Measurements from ENCODE around the gene PBX4.
"Not testable (repeated sequence)": the region's sequence is repeated elsewhere in the genome, so short reads cannot be mapped to it uniquely, and the experiment has no call there.

PBX4 gene, protein sequence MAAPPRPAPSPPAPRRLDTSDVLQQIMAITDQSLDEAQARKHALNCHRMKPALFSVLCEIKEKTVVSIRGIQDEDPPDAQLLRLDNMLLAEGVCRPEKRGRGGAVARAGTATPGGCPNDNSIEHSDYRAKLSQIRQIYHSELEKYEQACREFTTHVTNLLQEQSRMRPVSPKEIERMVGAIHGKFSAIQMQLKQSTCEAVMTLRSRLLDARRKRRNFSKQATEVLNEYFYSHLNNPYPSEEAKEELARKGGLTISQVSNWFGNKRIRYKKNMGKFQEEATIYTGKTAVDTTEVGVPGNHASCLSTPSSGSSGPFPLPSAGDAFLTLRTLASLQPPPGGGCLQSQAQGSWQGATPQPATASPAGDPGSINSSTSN

DNA sequence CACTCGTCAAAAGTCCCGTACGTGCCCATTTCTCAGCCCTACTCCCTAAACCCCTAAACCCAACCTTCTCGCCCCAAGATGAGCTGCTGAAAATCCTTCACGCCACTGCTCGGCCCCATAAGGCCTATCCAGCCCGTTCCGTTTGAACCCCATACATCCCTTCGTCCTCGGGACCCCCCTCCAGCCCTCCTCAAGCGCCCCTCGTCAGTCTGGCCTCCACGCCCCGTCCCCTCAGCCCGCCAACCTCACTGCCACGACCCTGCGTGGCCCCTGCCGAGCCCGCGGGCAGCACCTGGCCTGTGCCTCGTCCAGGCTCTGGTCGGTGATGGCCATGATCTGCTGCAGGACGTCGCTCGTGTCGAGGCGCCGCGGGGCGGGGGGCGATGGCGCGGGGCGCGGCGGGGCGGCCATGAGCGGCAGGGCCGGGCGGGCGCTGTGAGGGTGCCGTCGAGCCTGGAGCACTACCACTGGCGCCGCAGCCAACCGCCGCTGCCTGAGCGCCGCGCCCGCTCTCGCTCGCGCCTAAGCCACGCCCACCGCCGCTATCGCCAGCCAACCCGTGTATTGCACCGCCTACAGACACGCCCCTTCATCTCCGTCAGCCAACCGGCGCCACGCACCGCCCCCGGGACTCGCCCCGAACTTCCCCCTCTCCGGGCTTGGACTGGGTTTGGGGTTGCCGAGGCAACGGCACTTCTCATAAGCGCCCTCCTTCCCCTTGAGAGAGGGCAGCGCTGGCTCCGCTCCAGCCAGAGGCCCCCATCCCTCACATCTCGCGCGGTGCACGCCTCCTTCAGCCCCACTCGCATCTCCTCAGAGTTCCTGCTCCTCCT lies at the start of gene PBX4:
TSS of gene PBX4 (minus strand) at position 469 of the 833 bp plus-strand sequence. CDS start at position 411, 58 bp downstream.
- no peak within 1 kb of the TSS for H3K27ac ChIP-seq
- TF ChIP-seq, protein P1, sequence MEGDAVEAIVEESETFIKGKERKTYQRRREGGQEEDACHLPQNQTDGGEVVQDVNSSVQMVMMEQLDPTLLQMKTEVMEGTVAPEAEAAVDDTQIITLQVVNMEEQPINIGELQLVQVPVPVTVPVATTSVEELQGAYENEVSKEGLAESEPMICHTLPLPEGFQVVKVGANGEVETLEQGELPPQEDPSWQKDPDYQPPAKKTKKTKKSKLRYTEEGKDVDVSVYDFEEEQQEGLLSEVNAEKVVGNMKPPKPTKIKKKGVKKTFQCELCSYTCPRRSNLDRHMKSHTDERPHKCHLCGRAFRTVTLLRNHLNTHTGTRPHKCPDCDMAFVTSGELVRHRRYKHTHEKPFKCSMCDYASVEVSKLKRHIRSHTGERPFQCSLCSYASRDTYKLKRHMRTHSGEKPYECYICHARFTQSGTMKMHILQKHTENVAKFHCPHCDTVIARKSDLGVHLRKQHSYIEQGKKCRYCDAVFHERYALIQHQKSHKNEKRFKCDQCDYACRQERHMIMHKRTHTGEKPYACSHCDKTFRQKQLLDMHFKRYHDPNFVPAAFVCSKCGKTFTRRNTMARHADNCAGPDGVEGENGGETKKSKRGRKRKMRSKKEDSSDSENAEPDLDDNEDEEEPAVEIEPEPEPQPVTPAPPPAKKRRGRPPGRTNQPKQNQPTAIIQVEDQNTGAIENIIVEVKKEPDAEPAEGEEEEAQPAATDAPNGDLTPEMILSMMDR (IDR thresholded peaks at IDR 0.05), result no peak
- TF ChIP-seq ZFX (IDR thresholded peaks at IDR 0.05; ENCODE audit: borderline replicate concordance), result no peak

DNA sequence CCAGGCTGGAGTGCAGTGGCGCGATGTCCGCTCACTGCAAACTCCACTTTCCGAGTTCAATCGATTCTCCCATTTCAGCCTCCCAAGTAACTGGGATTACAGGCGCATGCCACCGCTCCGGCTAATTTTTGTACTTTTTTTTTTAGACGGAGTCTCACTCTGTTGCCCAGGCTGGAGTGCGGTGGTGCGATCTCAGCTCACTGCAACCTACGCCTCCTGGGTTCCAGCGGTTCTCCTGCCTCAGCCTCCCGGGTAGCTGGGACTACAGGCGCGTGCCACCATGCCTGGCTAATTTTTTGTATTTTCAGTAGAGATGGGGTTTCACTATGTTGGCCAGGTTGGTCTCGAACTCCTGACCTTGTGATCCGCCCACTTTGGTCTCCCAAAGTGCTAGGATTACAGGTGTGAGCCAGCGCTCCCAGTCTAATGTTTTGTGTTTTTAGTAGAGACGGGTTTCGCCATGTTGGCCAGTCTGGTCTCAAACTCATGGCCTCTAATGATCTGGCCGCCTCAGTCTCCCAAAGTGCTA lies 47.0 kb upstream of the PBX4 start:
- H3K27ac ChIP-seq, result not testable (repeated sequence)

DNA sequence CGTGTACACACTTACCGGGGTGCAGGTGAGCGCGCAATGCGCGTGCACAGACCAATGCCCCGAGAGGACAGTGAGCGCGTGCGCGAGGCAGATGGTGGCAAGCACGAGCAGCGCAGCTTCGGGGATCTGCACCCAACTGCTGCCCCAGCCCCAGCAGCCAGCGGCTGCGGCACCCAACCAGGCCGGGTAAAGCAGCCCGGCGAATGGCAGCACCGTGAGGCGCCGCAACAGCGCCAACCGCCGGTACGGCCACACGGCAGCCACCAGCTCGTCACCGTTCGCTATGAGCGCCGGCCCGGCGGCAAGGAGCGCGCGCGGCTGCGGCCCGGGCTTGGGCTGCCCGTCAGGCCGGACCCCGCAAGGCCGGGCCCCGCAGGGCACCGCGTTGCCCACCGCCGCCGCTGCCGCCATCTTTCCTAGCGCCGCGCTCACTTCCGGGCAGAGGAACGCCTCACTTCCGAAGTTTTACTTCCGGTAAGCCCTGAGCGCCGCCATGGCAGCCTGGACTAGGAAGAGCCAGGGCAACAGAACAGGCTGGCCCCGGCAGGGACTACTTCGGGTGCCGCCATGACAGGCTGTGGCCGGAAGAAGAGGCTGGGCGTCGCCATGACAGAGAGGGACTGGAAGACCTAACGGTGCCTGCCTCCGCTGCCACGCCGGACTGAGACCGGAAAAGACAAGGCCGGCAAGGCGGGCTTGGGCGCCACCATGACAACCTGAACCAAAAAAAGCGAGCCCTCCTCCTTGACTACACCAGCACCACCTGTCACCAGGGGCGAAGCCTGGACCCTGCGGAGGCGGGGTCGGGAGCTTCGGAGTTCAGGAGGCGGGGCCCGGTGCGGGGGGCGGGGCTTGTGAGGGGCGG lies 45.0 kb upstream of the PBX4 start, which contains the start of gene ATP13A1:
TSS of gene ATP13A1 (minus strand) at position 421 of the 865 bp plus-strand sequence. CDS start at position 411, 10 bp downstream.
- H3K27ac ChIP-seq, result peak within 1 kb of the TSS; percentile 84
- TF ChIP-seq, protein P1 (IDR thresholded peaks at IDR 0.05), result peak; percentile 50
- TF ChIP-seq ZFX (IDR thresholded peaks at IDR 0.05; ENCODE audit: borderline replicate concordance), result no peak

DNA sequence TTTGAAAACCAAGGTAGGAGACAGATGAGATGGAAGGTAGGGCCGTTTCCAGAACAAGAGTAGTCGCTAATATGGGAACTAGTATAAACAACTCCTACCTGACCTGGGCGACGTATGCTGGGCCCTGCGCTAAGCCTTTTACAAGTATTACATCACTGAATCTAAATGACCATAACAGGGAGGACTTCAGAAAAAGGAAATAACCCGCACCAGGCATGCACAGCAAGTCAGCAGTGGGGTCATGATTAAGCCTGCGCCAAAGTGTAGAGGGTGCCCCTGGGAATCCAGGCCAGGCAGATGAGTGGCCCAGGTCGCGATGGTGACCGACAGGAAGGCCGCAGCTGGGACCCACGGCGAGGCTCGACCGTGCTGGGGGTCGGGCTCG lies 44.4 kb upstream of the PBX4 start:
- H3K27ac ChIP-seq, result peak overlapping the region; percentile 84
- TF ChIP-seq ZFX (IDR thresholded peaks at IDR 0.05; ENCODE audit: borderline replicate concordance), result no peak
- TF ChIP-seq, protein P1 (IDR thresholded peaks at IDR 0.05), result no peak

DNA sequence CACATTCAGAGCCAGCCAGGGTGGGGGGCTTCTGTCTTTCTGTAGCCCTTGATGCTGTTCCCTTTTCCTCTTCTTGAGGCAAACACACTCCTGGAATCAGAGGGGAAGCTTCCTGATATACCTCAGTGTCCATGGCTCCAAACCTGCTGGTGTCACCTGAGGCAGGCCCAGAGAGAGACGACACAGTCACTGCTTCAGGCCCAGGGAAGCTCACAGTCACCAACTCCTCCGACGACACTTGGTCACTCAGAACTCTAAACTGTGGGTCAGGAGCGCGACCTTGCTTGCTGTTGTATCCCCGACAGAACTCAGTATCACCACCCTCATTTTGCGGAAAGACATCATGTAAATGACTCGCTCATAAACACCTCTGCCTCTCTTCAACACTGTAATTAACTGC lies 43.9 kb upstream of the PBX4 start:
- TF ChIP-seq, protein P1 (IDR thresholded peaks at IDR 0.05), result no peak
- no peak for TF ChIP-seq ZFX (IDR thresholded peaks at IDR 0.05; ENCODE audit: borderline replicate concordance)
- peak overlapping the region; percentile 84 for H3K27ac ChIP-seq

DNA sequence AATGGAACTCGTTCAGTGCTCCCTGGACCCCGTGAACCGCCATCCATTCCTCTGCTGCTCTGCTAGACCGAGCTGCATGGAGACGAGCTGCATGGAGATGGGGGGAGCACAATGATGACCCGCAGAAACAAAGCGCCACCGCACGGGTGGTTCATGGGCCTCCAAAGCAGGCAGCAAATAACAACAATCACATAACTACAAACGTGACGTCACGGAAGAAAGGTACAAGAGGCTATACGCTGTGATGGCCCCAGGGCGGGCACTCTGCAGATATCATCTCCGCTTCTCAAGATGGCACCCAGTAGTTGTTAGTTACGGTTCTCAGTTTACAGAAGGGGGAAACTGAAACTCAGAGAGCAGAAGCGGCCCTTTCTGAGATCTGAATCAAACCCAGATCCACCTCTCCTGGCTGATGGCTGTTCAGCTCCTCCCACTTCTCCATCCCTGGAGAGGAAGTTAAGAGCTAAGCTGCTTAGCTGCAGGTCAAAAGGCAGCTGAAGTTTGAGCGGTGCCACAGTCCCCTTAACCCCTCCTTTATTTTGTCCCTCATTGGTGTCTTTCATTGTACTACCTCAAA lies 43.3 kb upstream of the PBX4 start:
- H3K27ac ChIP-seq, result no peak overlapping the region
- TF ChIP-seq, protein P1 (IDR thresholded peaks at IDR 0.05), result no peak
- no peak for TF ChIP-seq ZFX (IDR thresholded peaks at IDR 0.05; ENCODE audit: borderline replicate concordance)
